ENCODE measurements around the gene ZNF221. TPM values are rescaled to one million over a fixed set of nuclear protein-coding genes. Genes with fewer than 3 reads are reported as not detected.

The ZNF221 gene
- polyA plus RNA-seq, 1 donor (not counting 4 experiments of a cell fraction or from before 2014, with no cell fraction given), result 1.5 TPM

DNA sequence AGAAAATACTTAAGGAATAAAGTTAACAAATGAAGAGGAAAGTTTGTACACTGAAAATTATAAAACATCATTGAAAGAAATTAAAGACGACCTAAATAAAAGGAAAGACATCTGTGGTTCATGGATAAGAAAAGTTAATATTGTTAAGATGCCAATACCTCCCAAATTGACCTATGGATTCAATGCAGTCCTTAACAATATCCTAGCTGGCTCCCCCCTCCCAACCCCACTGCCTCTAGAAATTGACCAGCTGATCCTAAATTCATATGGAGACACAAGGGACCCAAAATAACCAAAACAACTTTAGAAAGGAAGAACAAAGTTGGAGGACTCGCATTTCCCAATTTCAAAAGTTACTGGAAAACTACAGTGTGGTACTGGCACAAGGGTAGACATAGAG lies 44.3 kb upstream of the ZNF221 start:
- no peak overlapping the region for H3K4me3 ChIP-seq (ENCODE audit: control insufficient read depth in 2 of 3, extremely low read depth in 1 of 3, insufficient read depth in 2 of 3, low read depth in 1 of 3, low read length in 3 of 3)
- FAIRE-seq, result no peak
- no peak overlapping the region for H3K9ac ChIP-seq (ENCODE audit: control insufficient read depth, extremely low read depth, insufficient read depth, low read length)
- no peaks in the 10 kb centered on the region for H4K20me1 ChIP-seq (ENCODE audit: control insufficient read depth, extremely low read depth, insufficient read depth, low read length)
- H3K4me1 ChIP-seq (ENCODE audit: control insufficient read depth, extremely low read depth, insufficient read depth, low read length), result no peaks in the 10 kb centered on the region
- no peak overlapping the region for H3K27ac ChIP-seq (ENCODE audit: control insufficient read depth, insufficient read depth, low read length)
- no peak overlapping the region for H2AFZ ChIP-seq (ENCODE audit: control insufficient read depth, low read length)
- TF ChIP-seq, protein P1, sequence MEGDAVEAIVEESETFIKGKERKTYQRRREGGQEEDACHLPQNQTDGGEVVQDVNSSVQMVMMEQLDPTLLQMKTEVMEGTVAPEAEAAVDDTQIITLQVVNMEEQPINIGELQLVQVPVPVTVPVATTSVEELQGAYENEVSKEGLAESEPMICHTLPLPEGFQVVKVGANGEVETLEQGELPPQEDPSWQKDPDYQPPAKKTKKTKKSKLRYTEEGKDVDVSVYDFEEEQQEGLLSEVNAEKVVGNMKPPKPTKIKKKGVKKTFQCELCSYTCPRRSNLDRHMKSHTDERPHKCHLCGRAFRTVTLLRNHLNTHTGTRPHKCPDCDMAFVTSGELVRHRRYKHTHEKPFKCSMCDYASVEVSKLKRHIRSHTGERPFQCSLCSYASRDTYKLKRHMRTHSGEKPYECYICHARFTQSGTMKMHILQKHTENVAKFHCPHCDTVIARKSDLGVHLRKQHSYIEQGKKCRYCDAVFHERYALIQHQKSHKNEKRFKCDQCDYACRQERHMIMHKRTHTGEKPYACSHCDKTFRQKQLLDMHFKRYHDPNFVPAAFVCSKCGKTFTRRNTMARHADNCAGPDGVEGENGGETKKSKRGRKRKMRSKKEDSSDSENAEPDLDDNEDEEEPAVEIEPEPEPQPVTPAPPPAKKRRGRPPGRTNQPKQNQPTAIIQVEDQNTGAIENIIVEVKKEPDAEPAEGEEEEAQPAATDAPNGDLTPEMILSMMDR (optimal IDR thresholded peaks at IDR 0.05 in 1 of 3, IDR thresholded peaks at IDR 0.05 in 1 of 3, conservative IDR thresholded peaks at IDR 0.05 in 1 of 3; ENCODE audit: extremely low read depth in 1 of 3, insufficient read depth in 2 of 3, low read length in 3 of 3), result no peak
- no peak for TF ChIP-seq EZH2 (IDR thresholded peaks at IDR 0.05; ENCODE audit: low read length)
- DNase-seq (ENCODE audit: low read depth, low spot score), result no peak
- H3K9me1 ChIP-seq (ENCODE audit: control insufficient read depth, extremely low read depth, insufficient read depth, low read length), result no peaks in the 10 kb centered on the region
- H3K9me3 ChIP-seq (ENCODE audit: control insufficient read depth, low read depth, low read length), result no peaks in the 10 kb centered on the region
- no peaks in the 10 kb centered on the region for H3K36me3 ChIP-seq (ENCODE audit: control insufficient read depth in 2 of 2, extremely low read depth in 1 of 2, insufficient read depth in 2 of 2, low read length in 2 of 2)
- no peaks in the 10 kb centered on the region for H3K79me2 ChIP-seq (ENCODE audit: control insufficient read depth, insufficient read depth, low read length)
- no peak overlapping the region for H3K4me2 ChIP-seq (ENCODE audit: control insufficient read depth, extremely low read depth, insufficient read depth, low read depth, low read length)
- H3K27me3 ChIP-seq (ENCODE audit: control insufficient read depth, extremely low read depth, insufficient read depth, low read length), result no peaks in the 10 kb centered on the region
- dilution Hi-C loops (cut with MboI; ENCODE audit: extremely low pct_ligation_motif_present, low sequenced_read_pairs), result no loop called here

DNA sequence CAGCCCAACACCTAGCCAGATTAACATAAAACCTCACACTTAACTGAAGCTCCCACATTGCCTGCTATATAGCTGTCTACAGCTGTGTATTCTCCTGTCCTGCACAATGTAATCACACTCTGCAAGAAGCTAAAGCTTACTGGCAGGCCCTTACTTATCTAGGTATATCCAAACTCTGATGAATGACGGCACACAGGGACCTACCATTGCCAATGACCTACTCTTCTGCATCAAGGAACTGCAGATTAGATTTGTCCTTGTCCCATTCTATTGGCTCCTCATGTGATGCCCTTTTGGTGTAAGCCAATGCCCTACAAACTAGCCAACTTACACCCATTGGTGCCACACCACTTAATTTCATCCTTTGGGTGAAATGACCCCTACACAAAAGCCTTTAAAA lies 42.4 kb upstream of the ZNF221 start:
- Histone ChIP-seq H3K4me2 (ENCODE audit: control insufficient read depth, extremely low read depth, insufficient read depth, low read depth, low read length) (no peak overlapping the region), H2AFZ (ENCODE audit: control insufficient read depth, low read length) (no peak overlapping the region), H4K20me1 (ENCODE audit: control insufficient read depth, extremely low read depth, insufficient read depth, low read length) (no peaks in the 10 kb centered on the region), H3K27ac (ENCODE audit: control insufficient read depth, insufficient read depth, low read length) (no peak overlapping the region), H3K9ac (ENCODE audit: control insufficient read depth, extremely low read depth, insufficient read depth, low read length) (no peak overlapping the region), H3K36me3 (ENCODE audit: control insufficient read depth in 2 of 2, extremely low read depth in 1 of 2, insufficient read depth in 2 of 2, low read length in 2 of 2) (peaks cover 2 to 3% of the 10 kb centered on the region in 2 experiments), H3K9me3 (ENCODE audit: control insufficient read depth, low read depth, low read length) (peaks cover 6% of the 10 kb centered on the region), H3K4me1 (ENCODE audit: control insufficient read depth, extremely low read depth, insufficient read depth, low read length) (no peaks in the 10 kb centered on the region), H3K9me1 (ENCODE audit: control insufficient read depth, extremely low read depth, insufficient read depth, low read length) (no peaks in the 10 kb centered on the region), H3K4me3 (ENCODE audit: control insufficient read depth in 2 of 3, extremely low read depth in 1 of 3, insufficient read depth in 2 of 3, low read depth in 1 of 3, low read length in 3 of 3) (no peak overlapping the region), H3K27me3 (ENCODE audit: control insufficient read depth, extremely low read depth, insufficient read depth, low read length) (no peaks in the 10 kb centered on the region), H3K79me2 (ENCODE audit: control insufficient read depth, insufficient read depth, low read length) (no peaks in the 10 kb centered on the region)
- DNase-seq (ENCODE audit: low read depth, low spot score), result no peak
- no peak for TF ChIP-seq EZH2 (IDR thresholded peaks at IDR 0.05; ENCODE audit: low read length)
- TF ChIP-seq, protein P1 (optimal IDR thresholded peaks at IDR 0.05 in 1 of 3, IDR thresholded peaks at IDR 0.05 in 1 of 3, conservative IDR thresholded peaks at IDR 0.05 in 1 of 3; ENCODE audit: extremely low read depth in 1 of 3, insufficient read depth in 2 of 3, low read length in 3 of 3), result no peak
- FAIRE-seq, result no peak
- dilution Hi-C loops (cut with MboI; ENCODE audit: extremely low pct_ligation_motif_present, low sequenced_read_pairs), result no loop called here

Data from keratinocyte (primary cell).